Nucleus accumbens (tissue), 56 donors: Measurements from ENCODE around the gene STK11.

Source experiments
- DNase-seq, 56 donors: peaks; one replicate each; lab custom pipeline; 2025; lab: John Stamatoyannopoulos, UW

STK11 gene

DNA sequence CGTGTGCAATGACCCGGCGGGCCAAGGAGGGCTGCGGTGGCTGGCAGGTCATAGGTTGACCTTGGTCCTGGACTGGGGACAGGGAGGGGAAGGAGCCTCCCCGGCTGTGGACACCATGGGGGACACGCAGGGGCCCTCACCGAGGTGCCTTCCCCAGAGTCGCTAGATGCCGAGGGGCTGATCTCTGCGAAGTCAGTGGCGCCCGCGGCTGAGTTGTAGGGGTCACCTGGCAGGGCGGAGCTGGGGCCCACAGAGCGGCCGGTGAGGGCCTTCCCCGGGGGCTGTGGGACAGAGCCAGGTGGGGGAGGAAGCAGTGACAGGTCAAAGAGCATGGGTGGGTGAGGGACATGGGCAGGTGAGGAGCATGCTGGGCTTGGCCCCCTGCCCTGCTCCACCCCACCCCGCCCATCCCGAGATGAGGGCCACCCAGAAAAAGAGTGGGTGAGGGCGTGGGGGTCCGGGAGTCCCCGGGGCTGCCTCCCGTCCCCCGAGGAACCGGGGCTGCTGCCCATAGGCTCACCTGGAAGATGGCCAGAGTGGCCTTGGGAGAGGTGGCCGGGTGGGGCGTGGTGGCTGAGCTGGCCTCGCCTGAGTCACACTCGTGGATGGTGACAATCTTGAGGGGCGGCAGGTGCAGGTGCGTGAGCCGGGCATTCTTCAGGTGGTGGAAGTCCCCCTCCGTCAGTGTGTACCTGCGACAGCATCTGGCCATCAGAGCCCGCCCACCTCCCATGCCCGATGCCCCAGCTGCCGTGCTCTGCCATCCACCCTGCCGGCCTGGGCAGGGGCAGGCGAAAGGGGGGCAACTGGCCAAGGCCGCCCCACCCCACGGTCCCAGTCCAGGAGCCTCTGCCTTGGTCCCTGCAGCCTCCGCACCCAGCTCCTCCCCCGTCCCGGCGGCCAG is 28.7 kb downstream of the STK11 start:
- DNase-seq: no peak

- no peak for DNase-seq
These were observed 29.4 kb downstream of the STK11 start for GRCh38 chr19:1234955-1235380.

DNA sequence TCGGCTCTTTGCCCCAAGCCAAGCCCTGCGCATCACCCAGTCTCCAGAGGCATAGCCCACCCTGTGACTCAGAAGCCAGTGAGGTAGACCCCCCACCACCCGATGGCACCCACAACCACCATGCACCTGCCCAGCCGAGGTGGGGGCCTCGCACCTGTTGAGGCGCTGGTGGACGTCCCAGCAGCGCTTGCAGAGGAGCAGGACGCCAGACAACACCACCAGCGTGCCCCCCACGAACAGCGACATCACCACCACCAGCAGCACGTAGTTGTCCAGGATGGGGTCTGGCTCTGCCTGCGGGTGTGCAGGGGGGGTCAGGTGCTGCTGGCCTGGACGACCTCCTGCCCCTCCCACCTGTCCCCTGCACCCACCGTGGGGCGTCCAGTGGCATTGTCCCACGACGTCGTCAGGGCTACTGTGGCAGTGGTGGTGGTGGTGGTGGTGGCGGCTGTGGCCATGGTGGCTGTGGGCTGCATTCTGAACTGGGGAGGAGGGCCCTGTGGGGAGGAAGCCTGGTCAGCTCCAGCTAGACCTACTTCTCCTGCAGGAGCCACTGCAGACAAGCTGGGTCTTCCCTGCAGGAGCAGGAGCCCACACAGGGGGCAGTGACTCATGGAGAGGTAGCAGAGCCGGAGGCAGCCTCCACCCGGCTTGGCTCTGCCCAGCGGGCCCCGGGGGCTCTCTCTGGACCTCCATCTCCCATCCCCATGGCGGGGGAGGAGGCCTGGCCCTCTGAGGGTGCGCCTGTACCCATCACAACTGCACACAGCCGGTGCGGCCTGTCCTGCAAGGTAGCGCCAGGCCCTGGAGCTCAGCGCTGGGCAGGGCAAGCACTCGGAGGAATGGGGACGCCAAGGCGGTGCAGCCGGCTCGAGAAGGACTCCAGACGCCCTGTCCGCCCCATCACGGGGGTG is 30.3 kb downstream of the STK11 start:
- peak in 2 of 56 donors; percentile 37 to 45 for DNase-seq

GRCh38 chr19:1236576-1236975 is 31.0 kb downstream of the STK11 start:
- peak in 31 of 56 donors; percentile 16 to 80 (median 46) for DNase-seq

GRCh38 chr19:1237027-1237659 is 31.6 kb downstream of the STK11 start:
- peak in 27 of 56 donors; percentile 7 to 51 (median 33) for DNase-seq

DNA sequence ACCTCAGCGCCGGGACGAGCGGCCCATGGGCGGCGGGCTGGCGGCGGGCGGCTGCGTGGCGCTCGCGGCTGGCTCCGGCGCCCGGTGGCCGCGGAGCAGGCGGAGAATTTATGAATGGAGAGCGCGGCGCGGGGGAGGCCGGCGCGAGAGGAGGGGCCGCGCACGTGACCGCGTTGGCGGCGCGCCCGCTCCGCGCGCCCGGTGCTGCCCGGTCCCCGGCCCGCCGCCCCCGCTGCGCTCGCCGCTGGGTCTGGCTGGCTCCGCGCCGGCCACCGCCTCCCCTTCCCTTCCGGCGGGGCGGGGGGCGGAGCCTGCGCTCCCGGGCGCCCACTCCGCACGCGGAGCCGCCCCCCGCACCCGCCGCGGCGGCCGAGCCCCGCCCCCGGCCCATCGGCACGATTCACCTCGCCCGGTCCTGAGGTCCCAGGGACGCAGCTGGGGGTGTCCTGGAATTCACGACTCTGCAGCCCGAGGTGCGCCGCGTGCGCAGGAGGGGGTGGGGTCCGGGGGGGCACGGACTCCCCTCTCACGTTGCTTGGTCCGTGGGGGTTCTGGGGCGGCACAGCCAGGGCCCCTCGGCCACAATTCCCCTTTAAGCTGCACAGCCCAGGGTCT is 32.3 kb downstream of the STK11 start, which contains the start of gene CBARP:
CBARP (minus strand) TSS at position 252 of the 615 bp plus-strand sequence. CDS start 1,905 bp downstream, outside the sequence.
- DNase-seq: peak in 36 of 56 donors; percentile 15 to 77 (median 44)

DNA sequence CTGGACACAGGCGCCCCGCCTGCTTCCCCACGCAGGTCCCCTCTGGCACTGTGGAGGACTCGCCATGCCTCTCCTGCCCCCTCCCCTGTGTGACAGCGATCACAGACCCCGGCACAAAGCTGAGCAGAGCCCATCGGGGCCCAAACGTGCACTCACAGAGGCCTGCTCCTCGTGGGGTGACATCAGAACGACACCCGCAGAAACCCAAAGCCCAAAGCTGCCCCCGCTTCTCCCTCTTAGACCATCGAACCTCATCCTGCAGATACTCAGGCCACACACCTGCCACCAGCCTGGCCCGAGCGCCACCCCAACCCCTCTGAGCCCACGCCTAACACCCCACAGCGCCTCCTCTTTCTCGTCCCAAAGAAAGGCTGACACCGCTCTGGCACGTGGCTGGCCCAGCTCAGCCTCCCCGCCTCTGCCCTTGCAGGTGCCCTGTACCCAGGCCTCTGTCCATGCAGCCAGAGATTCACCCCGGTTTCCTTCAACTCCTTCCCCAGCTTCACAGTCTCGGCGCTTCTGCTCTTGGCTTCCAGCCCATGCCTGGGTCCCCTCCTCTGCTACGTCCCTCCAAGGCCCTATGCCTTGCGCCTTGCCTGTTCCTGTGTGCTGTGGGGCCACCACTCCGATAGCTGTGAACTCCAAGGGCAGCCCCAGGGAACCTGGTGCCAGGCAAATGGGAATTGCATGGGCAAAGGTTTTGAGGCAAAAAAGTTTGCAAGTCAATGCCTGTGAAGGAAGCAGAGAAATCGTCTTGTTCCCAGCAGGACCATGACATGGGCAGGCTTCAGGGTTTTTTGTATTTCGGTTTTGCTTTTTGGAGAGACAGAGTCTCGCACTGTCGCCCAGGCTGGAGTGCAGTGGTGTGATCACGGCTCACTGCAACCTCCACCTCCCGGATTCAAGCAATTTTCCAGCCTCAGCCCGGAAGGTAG is 33.1 kb downstream of the STK11 start:
- peak in 7 of 56 donors; percentile 22 to 53 (median 42) for DNase-seq

DNA sequence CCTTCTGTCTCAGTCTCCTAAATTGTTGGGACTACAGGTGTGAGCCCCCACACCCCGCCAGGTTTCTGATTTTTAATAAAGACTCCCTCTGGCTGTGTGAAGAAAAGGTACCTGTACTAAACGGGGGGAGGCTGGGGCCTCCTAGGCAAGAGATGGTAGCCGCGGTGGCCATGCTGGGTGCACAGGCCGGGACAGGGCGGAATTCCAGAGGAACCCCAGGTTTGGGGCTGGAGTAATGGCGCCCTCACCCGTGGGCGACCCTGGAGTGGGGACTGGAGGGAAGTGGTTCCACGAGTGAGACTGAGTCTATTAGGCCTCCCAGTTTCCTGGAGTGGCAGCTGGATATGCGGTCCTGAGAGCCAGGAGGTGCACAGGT is 33.8 kb downstream of the STK11 start:
- DNase-seq: peak in 1 of 56 donors; percentile 59

- peak in 54 of 56 donors; percentile 46 to 95 (median 81) for DNase-seq
These were observed 34.5 kb downstream of the STK11 start for GRCh38 chr19:1239796-1240737.

- DNase-seq: peak in 2 of 56 donors; percentile 24 to 26
These were observed 35.3 kb downstream of the STK11 start for GRCh38 chr19:1240925-1241324.

GRCh38 chr19:1241417-1242095 is 36.0 kb downstream of the STK11 start, which contains the start of gene ATP5F1D:
Gene ATP5F1D, plus strand, starts transcription at chr19:1241751. Its CDS starts 100 bp downstream, at chr19:1241851.
- DNase-seq: peak in 55 of 56 donors; percentile 44 to 95 (median 88)

DNA sequence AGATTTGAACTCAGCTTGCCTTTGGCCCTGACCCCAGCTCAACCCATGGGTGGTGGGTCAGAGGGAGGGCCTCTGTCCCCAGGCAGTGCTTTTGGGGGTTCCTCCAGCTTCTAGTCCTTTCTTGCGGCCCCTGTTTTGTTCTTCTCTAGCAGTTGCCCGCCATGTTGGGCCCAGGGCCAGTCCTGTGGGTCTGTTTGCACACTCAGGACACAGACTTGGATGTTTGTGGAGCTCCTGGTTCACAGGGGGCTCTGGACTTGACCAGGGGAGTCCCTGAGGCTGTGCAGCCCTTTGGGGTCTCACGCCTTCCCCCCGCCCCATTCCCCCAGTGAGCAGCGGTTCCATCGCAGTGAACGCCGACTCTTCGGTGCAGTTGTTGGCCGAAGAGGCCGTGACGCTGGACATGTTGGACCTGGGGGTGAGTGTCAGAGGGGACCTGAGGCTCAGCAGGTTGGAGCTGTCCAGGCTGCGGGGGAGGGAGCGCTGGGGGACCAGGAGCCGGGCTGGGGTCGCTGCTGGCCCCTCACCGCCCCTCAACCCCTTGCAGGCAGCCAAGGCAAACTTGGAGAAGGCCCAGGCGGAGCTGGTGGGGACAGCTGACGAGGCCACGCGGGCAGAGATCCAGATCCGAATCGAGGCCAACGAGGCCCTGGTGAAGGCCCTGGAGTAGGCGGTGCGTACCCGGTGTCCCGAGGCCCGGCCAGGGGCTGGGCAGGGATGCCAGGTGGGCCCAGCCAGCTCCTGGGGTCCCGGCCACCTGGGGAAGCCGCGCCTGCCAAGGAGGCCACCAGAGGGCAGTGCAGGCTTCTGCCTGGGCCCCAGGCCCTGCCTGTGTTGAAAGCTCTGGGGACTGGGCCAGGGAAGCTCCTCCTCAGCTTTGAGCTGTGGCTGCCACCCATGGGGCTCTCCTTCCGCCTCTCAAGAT is 38.5 kb downstream of the STK11 start:
- peak in 55 of 56 donors; percentile 24 to 93 (median 73) for DNase-seq

DNA sequence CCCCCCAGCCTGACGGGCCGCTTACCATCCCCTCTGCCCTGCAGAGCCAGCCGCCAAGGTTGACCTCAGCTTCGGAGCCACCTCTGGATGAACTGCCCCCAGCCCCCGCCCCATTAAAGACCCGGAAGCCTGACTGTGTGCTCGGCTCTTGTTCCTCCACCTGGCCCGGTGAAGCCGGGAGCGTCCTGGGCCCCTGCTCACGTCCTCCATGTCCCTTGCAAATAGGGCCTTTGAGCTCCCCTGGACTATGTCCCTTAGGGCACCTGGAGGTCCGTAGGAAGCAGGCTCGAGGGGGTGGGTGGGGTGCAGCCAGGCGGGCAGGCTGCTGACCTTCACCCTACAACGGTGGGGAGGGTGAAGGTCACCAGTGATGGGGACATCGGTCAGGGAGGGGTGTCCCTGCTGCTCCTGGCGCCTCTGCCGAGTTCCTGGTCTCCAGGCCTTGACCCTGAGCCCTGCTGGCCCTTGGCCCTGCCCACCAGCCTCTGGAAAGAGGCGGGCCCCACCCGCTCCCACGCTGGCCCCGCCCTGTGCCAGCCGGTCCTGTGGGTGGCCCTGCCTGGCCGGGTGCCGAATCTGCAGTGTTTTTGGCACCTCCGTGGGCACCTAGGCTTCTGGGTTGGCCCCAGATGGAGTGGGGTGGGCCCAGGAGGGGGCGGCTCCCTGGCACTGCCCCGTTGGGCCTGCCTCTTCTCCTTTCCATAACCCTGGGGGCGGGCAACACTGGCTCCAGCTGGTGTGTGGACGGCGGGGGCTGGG is 39.3 kb downstream of the STK11 start:
- DNase-seq: peak in 13 of 56 donors; percentile 4 to 66 (median 29)

DNA sequence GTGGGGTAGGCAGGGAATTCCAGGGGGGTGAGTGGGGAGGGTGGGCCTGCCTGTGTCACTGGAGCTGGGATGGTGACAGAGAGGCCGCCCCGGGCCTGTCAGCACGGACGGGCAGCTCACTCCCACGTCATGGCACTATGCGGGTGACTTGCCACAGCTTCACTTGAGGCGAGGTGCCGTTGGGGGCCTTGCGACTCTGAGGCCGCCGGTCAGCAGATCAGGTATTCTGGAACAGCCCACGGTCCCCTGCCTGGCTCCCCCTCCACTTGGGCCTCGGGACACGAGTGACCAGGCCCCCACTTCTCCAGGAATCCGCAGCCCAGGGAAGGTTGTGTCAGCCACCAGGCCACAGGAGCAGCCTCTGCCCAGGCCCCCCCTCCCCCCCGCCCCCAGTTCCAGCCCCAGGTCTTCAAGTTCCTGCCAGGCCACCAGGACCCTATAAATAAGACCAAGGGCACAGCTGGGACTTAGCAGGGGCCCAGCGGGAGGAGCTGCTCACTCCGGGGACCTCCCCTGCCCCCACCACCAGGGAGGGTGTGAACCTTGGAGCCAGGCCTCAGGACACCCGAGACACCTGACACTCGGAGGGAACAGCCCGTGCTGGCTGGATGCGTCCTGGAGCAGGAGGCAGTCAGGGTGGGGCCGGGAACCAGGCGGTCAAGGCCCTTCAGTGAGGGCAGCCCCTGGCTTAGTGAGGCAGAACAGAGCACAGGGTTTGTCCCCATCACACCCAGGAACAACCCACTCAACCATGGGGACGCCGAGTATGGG is 40.1 kb downstream of the STK11 start:
- DNase-seq: peak in 2 of 56 donors; percentile 2 to 38
